PC-9 (cell line): ENCODE measurements around the gene ARHGEF37.

ENCODE experiments used
- CTCF ChIP-seq: fragments of 200-600 bp; sonication (generic); conservative IDR thresholded peaks from 2 replicates; pipeline ENCODE4 v1.6.1; 2017; ENCODE audit warnings: mixed run types, antibody characterized with exemption, mild to moderate bottlenecking, moderate library complexity
- EZH2 ChIP-seq: fragments of 200-600 bp; sonication (generic); IDR thresholded peaks from 2 replicates; pipeline ENCODE4 v1.8.0; 2017; ENCODE audit warnings: antibody characterized with exemption, low read depth

- TF ChIP-seq CTCF = no peak
- no peak for TF ChIP-seq EZH2
Observed at GRCh38 chr5:149549461-149550267, 31.6 kb upstream of the ARHGEF37 start.
